K562 (cell line): ENCODE data around the gene C16orf90. TPM values are rescaled to one million over a fixed set of nuclear protein-coding genes. Genes with fewer than 3 reads are reported as not detected.

ENCODE experiments used
- CBFA2T3 ChIP-seq: fragments of 450-650 bp; IDR thresholded peaks from 2 replicates; pipeline ENCODE4 v1.6.1; 2017
- CTCF ChIP-seq, 3 experiments: IDR thresholded peaks in 2 of 3; conservative IDR thresholded peaks in 1 of 3; 2 replicates each; pipeline ENCODE4 v1.5.1; 2011 to 2012; ENCODE audit warnings: low read length in 3 of 3, mild to moderate bottlenecking in 3 of 3, control low read depth in 2 of 3, improper control_type of control experiment in 1 of 3, inconsistent platforms in 1 of 3, low read depth in 1 of 3, mixed read lengths in 1 of 3, moderate library complexity in 1 of 3; ENCODE audit not compliant: insufficient read depth in 2 of 3
- DACH1 ChIP-seq: fragments of 450-650 bp; IDR thresholded peaks from 2 replicates; pipeline ENCODE4 v1.6.1; 2018; ENCODE audit not compliant: partially characterized antibody
- FUS ChIP-seq: fragments of 200-400 bp; formaldehyde crosslinking; optimal IDR thresholded peaks from 2 replicates; pipeline ENCODE3; 2017; ENCODE audit warnings: low read depth, low read length
- GTF2A2 ChIP-seq: IDR thresholded peaks from 2 replicates; pipeline ENCODE4 v1.6.1; 2016; ENCODE audit warnings: mild to moderate bottlenecking, missing genetic modification characterization, missing compliant biosample characterization
- MBD1 ChIP-seq: fragments of 250-450 bp; sonication (Bioruptor Pico); IDR thresholded peaks from 2 replicates; pipeline ENCODE4 v1.8.0; 2022; ENCODE audit warnings: inconsistent platforms
- MEIS2 ChIP-seq: fragments of 450-650 bp; IDR thresholded peaks from 2 replicates; pipeline ENCODE4 v1.6.1; 2014; ENCODE audit warnings: mild to moderate bottlenecking; ENCODE audit not compliant: partially characterized antibody
- PKNOX1 ChIP-seq: fragments of 450-650 bp; IDR thresholded peaks from 2 replicates; pipeline ENCODE4 v1.6.1; 2016
- POLR2A ChIP-seq: fragments of 450-650 bp; conservative IDR thresholded peaks from 2 replicates; pipeline ENCODE4 v1.6.1; 2016
- RB1 ChIP-seq: fragments of 450-650 bp; IDR thresholded peaks from 2 replicates; pipeline ENCODE4 v1.6.1; 2017; ENCODE audit warnings: low read depth, mild to moderate bottlenecking
- RBM39 ChIP-seq: fragments of 200-400 bp; formaldehyde crosslinking; optimal IDR thresholded peaks from 2 replicates; pipeline ENCODE3; 2018; ENCODE audit warnings: low read depth, low read length
- SUPT5H ChIP-seq: fragments of 450-650 bp; IDR thresholded peaks from 2 replicates; pipeline ENCODE4 v1.6.1; 2016
- ZBTB40 ChIP-seq, 2 experiments: fragments of 450-650 bp in 1 of 2; sonication (generic) in 1 of 2; formaldehyde crosslinking in 1 of 2; IDR thresholded peaks; 2 replicates each; pipeline versions ENCODE4 v1.7.1 to v1.9.0; 2016 to 2022; ENCODE audit warnings: inconsistent platforms in 1 of 2, mild to moderate bottlenecking in 1 of 2, missing genetic modification reagents in 1 of 2
- ZNF695 ChIP-seq: fragments of 450-650 bp; formaldehyde crosslinking; IDR thresholded peaks from 2 replicates; pipeline ENCODE4 v1.4.0; 2020; ENCODE audit warnings: mild to moderate bottlenecking, moderate library complexity
- polyA plus RNA-seq, 8 experiments: library from polyadenylated mRNA; depleted of rRNA in 4 of 8; stranded (reverse) in 5 of 8; unstranded in 3 of 8; fragments of >200 nt; fragmentation: Nextera tagmentation in 2 of 8; fragmentation: Illumina TruSeq in 1 of 8; extraction: Ambion mirVana in 2 of 8; extraction: Trizol in 1 of 8; gene quantifications; 2 replicates each; pipeline versions ENCODE4 v1.2.1 to v1.2.3, GENCODE V29; 2011 to 2014; ENCODE audit warnings: inconsistent platforms in 1 of 8, missing spikeins in 1 of 8
- total RNA-seq, 7 experiments: library from RNA; depleted of rRNA in 6 of 7; stranded (reverse); fragments of >200 nt in 6 of 7; fragmentation: Illumina TruSeq in 2 of 7; extraction: Trizol in 2 of 7; gene quantifications; 2 replicates each; pipeline versions ENCODE4 v1.2.1 to v1.2.3, GENCODE V29; 2011 to 2021; ENCODE audit warnings: low replicate concordance in 1 of 7

The C16orf90 gene
- total and polyA plus RNA-seq, 9 of the 15 experiments (the other 6 are each of a cell fraction or from before 2014, with no cell fraction given), result not detected

- no peak for TF ChIP-seq PKNOX1
- TF ChIP-seq SUPT5H, result peak; percentile 84
- peak; percentile 89 for TF ChIP-seq ZBTB40 (IDR thresholded peaks at IDR 0.05)
- no peak for TF ChIP-seq ZBTB40 (CRISPR knock-in tag; IDR thresholded peaks at IDR 0.05)
- no peak for TF ChIP-seq ZNF695 (CRISPR knock-in tag)
- no peak for TF ChIP-seq FUS
- TF ChIP-seq MBD1, result no peak
- TF ChIP-seq GTF2A2, result no peak
- peak; percentile 35 to 93 (median 79); a peak in 4 of 6 replicates for TF ChIP-seq CTCF (IDR thresholded peaks at IDR 0.05 in 2 of 3, conservative IDR thresholded peaks at IDR 0.05 in 1 of 3; ENCODE audit: insufficient read depth in 2 of 3, low read depth in 1 of 3, low read length in 3 of 3)
- TF ChIP-seq CBFA2T3, result no peak
- TF ChIP-seq RB1, result peak; percentile 82; the same call in 1 of the 2 replicates
- TF ChIP-seq POLR2A, result peak; percentile 92
- no peak for TF ChIP-seq RBM39
- TF ChIP-seq DACH1, result no peak
- no peak for TF ChIP-seq MEIS2
These were observed 37.6 kb downstream of the C16orf90 start (continued) for GRCh38 chr16:3457434-3458252.
